HG02798 (cell line): ENCODE measurements around the gene CDH13.

ENCODE experiments used
- ATAC-seq: cut with Tn5 transposase; IDR thresholded peaks from one replicate; pipeline ENCODE4 v1.9.1; 2021; ENCODE audit warnings: mild to moderate bottlenecking; ENCODE audit not compliant: unreplicated experiment, poor library complexity

CDH13 gene

DNA sequence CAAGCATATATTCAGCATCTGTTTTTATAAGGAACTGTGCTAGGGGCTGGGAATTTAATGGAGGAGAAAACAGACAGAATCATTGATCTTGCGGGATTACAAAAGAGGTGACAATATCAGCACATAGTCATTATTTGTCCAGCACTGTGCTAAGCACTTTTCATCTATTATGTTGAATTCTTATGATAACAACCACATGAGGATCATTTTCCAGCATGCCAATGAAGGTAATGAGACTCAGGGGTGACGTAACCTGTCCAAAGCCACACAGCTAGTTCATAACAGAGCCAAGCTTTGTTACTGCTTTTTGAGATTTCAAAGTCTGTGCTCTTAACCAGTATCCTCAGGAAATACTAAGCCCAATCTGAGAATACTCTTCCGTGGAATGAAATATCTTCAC, 503.3 kb downstream of the CDH13 start:
- ATAC-seq: no peak

DNA sequence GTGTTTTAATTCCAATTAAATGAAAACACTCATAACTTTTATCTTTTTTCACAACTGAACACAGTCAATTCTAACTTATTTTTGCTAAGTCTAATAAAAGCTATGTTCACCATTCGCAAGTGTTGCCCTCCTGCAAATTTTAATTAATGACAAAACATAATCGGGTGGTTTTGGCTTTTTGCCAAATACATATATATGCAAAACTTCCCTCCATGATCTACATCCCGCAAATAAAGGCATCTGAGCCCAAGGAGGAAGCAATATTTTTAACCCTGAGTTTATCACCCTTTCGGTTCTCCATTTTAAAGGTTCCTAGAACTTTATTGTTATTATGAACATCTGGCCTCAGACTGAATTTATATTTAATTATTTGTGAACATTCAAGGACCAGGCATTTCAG, 507.9 kb downstream of the CDH13 start:
- no peak for ATAC-seq

DNA sequence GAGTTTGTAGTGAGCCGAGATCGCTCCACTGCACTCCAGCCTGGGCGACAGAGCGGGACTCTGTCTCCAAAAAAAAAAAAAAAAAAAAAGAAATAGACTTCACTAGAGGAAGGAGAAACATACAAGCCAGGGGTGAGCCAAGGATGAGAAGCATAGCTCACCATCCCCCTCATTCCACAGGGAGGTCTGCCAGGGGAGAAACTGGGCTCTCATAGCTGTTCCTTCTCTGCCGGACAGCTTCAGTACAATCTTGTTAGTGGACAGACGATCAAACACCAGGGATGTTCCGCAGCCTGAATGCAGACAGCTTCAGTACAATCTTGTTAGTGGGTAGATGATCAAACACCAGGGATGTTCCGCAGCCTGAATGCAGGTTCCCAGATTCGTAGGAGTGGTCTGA, 509.6 kb downstream of the CDH13 start:
- no peak for ATAC-seq

DNA sequence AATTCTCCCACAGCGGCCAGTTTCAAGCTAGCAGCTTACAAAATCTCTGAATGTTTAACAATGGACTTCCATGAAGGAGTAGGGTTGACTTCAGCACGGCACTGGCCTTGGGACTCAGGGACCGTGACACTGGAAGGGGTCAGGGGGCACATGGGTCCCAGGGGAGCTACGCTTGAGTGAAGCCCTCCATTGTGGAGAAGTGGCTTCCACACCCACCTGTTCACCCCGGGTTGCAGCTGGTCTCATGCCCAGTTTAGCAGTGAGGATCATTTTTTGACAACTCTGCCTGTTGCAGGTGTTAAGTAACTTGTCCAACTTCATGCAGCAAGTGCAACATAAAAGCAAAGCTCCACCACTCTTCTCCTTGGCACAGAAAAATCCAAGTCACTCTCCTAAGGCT, 510.2 kb downstream of the CDH13 start:
- ATAC-seq: no peak

DNA sequence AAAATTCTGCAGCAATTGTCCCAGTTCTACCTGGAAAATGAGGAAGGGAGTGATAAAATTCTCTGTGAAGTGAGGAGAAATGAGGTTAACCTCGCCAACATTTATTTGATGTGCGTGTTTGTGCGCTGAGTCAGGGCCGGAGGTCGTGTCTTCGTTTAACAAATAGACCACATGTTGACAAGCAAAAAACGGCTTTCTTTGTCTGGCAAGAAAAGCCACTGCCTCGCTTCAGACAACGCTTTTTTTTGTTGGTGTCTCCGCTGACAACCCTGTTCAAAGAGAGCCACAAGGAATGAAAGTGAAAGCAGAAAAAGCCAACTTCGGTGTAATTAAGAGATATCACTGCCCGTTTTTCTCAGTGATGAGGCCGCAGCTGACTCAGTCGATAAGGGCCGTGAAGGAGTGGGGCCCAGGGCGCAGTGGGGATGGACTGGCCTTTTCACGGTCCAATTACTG, 510.6 kb downstream of the CDH13 start:
- no peak for ATAC-seq

DNA sequence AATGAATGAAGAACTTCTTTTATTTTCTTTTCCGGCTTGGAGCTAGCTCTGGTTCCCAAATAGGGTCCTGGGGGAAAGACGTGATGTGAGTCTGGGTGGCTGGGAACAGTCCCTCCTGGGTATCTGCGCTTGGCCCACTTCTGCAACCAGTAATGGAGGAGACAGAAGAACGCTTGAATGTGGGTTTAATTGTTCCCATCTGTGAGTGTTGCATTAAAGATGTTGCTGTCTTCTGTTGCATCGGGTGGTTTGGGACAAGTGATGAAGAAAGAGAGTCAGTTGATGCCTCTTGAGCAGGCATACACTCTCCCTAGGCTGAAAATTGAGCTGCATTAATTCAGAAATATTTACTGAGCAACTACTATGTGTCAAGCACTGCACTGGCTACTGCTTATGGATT, 511.1 kb downstream of the CDH13 start:
- ATAC-seq: no peak

DNA sequence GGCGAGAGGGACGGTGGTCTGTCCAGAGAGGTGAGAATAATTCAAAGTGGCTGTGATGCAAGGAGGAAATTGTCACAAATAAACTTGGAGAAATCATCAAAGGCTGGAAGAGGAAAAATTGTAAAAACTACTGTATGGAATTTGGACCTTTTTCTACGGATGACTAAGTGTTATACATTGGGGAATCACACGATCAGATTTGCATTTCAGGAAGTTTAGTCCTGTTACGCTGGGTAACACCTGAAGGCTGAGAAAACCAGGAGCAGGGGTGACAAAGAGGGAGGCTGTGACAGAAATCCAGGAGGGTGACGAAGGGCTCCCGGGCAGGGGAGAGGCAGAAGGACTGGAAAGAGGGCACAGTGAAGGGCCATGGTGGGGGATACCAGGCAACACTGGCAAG, 511.7 kb downstream of the CDH13 start:
- no peak for ATAC-seq

DNA sequence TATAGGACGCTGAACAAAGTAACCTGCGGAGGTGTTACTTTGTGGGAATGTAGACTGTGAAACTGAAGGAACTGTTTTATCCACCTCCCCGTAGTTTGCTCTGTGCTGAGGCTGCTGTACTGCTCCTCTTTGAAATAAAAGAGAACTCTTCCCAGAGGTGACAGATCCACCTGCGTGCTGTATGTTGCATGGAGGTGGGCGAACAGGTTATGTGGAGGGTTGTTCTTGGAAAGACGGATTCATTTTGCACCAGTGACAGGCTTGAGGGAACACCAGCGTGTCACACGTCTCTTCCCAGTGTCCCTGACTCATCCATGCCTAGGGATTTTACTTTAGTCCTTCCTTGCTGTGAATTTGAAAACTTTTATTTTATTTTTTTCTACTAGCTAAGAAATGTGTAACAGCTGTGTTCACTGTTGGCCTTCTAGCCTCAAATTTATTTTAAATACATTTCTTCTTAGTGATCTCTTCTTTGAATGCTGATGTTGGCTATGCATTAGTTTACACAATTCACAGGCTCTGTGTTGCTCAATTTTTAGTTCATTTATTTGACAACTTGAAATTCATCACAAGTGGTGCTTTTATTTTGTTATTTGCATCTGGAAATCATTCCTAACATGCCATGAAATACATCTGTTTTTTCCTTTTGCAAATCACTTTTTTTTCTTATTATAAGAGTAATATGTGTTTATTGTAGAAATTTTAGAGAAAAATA, 512.4 kb downstream of the CDH13 start:
- ATAC-seq: no peak

DNA sequence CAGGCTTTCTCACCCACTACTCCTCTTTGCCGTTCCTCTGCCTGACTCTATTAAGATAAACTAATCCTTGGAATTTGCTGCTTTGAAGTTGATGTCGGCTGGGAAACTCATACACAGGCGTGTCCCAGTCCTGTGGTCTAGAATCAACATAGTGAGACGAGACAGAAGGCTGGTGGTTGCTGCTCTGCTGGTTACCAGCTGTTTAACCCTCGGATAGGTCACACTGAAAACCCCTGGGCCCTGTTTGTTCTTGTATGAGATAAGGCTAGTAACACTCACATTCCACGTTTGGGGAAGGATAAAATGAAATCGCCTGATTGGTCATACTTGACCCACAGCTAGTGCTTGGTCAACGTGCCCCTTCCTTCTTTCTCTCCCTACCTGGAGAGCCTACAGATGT, 517.0 kb downstream of the CDH13 start:
- ATAC-seq: no peak

DNA sequence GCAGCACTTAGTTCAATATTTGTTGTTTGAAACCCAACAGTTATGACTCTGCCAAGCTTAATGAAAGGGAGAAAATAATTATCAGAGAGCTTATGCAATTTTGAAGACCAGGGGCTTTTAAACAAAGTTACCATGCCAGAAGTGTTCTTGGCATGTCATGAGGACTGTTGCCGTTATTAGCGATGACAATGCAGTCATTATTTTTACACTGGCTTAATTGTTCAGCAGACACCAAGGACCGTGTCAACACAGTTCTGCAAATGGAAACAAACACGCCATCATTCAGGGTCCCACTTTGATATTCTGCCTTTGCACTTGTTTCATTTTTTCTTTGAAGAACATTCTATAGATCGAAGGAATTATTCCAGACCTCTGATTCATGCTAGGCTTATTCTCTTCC, 518.5 kb downstream of the CDH13 start:
- no peak for ATAC-seq

DNA sequence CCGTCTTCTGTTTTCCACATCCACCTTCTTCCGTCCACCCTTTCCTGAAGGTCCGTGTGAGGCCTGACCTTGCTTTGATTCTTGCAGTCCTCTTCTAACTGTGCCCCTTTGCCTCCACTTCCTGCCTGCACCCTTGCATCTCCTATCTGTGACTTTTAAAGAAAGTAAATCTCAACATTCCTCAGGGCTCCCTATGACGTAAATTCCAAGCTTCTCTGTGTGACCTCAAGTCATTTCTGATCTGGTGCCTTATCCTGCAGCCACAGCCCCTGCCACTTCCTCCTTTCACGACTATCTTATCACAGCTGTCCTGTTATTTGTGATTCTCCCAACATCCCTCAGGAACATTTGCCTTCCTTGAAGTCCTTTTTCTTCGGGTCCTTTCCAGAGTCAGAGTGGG, 520.5 kb downstream of the CDH13 start:
- no peak for ATAC-seq

DNA sequence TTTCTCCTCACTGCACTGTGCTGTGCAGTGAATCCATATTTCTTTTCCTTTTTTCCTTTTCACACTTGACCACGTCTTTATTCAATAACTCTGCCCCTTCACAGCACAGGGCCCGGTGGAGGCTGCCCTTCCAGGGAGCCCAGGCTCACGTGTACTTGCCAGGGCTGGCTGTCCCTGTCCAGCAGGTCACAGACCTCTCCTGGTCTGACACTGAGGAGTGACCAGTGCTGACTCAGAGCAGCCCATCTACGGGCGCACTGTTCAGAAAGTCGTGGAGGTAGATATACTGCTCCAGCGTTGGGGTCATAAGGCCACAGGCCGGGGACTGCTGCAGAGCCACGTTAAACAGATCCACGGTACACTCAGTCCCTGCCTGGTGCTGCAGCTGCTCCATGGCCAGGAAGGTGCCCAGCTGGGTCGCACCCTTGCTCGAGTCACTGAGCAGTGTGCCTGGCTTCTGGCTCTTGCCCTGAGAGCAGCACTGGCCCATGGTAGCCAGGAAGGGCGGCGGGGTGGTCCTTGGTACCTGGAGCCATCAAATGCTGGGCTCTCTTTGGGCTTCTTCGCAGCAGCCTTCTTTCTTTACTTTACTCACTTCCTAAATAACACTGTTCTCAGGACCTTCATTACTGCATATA, 531.7 kb downstream of the CDH13 start:
- no peak for ATAC-seq

DNA sequence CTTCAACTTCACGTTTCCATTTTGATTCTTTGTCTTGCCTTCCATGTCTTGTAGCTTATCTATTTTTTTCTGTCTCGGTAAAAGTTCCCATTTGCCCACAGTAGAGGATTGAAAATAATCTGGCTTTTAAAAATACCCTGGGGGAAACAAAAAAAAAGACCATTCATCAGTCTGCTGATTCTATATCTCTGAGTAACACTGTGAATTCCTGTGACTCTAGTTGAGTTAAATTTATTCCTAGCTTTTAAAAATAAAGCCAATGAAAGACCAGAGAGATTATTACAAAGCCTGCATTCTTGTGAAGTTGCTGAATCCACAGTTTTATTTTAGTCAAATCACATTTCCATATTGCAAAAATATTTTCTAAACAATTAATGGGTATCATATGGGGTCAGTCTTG, 532.3 kb downstream of the CDH13 start:
- no peak for ATAC-seq

DNA sequence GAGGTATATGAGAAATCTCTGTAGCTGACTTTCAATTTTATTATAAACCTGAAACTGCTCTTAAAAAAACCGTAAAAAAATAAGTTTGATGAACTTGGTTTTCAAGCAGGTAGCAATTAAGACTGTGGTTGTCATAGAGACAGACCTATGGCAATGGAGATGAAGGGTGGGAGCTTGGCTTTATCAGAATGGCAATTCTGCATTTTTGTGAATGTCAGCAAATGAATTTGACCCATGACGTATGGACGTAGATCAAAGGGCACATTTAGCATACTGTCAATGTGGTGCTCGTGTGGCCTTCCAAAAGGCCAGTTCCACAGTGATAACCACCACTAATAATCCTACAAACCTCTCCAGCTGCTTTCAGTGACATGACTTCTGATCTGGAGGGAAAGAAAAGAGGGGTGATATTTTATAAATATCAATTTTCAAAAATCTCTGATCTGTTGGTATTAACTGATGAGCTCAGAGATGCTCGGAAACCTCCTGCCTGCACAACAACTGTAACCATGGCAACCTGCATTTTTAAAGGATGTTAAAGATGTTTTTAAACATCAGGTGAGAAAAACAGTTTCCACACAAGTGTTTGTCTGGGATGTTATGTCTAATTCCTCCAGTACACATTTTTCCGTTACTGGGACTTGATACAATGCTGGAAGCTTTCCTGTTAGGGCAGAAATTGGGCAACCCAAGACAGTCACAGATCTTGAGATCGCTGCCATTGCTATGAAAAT, 533.7 kb downstream of the CDH13 start:
- ATAC-seq: no peak

DNA sequence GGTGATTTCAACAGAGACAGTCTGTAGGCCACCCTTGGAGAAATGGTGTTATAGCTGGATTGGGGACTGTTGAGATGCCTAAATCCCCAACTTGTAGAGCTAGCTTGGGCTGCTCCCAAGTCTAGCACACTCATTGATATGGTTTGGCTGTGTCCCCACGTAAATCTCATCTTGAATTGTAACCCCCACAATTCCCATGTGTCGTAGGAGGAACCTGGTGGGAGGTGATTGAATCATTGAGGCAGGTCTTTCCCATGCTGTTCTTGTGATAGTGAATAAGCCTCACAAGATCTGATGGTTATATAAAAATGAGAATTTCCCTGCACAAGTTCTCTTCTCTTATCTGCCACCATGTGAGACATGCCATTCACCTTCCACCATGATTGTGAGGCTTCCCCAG, 536.0 kb downstream of the CDH13 start:
- no peak for ATAC-seq

DNA sequence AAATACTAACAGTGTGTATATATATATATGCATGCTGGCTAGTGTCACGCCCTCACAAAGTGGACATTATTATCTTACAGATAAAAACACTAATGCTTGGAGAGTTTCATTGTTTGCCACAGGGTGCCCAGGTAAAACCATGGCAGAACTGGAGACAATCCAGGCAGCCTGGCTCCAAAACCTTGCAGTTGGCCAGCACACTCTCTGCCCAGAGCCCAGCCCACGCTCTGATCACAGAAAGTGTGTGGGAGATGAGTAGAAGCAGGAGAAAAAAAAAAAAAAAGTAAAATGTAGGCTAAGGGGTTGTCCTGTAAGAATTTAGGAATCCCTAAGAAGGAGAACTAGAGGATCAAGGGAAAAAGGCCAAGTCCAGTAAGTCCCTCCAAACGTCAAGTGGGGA, 538.0 kb downstream of the CDH13 start:
- no peak for ATAC-seq

DNA sequence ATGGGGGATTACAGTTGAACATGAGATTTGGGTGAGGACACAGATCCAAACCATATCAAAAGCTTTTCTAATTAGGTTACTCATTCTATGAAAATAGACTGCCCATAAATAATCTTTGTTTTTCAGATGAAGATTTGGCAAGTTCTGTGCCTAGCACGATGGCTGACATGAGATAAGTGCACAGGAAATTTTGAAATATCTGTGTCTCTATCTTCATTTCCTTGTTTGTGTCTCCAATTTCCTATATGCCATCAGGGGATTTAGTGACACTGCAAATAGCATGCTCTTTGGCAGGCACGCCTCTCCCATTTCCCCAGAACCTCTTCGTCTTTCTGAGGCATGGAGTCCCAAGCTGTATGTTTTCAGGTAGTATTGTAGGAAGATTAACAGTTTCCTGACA, 544.6 kb downstream of the CDH13 start:
- ATAC-seq: no peak

DNA sequence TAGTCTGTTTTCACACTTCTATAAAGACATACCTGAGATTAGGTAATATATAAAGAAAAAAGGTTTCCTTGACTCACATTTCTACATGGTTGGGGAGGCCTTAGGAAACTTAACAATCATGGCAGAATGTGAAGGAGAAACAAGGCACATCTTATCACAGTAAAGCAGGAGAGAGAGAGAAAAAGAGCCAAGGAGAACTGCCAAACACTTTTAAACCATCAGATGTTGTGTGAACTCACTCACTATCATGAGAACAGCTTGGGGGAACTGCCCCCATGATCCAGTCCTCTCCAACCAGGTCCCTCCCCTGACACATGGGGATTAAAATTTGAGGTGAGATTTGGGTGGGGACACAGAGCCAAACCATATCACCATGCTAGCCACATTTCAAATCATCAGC, 547.9 kb downstream of the CDH13 start:
- no peak for ATAC-seq

DNA sequence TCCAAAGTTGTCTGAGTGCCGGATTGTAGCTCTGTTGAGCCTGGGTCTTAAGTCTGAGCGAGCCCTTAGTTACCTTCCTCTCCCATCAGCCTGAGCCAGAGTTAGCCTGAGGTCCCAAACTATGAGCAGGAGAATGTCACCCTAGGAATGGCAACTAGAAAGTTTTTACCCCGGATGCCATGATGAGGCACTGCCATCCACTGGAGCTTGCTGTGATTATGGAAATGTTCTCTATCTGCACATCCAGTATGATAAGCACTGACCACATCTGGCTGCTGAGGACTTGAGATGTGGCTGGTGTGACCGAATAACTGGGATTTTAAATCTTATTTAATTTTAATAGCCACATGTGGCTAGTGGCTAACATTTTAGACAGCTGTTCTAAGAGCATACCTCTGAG, 550.0 kb downstream of the CDH13 start:
- no peak for ATAC-seq

DNA sequence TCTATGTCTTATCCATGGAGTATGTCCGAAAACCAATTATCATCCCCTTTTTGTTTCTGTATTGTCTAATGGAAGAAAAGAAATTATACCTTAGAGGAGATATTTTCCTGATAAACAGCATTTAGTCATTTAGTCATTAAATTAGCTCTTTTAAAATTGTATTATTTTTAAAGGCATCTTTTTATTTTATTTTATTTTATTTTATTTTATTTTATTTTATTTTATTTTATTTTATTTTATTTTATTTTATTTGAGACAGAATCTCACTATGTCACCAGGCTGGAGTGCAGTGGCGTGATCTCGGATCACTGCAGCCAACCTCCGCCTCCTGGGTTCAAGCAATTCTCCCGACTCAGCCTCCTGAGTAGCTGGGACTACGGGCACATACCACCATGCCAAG, 559.1 kb downstream of the CDH13 start:
- no peak for ATAC-seq

DNA sequence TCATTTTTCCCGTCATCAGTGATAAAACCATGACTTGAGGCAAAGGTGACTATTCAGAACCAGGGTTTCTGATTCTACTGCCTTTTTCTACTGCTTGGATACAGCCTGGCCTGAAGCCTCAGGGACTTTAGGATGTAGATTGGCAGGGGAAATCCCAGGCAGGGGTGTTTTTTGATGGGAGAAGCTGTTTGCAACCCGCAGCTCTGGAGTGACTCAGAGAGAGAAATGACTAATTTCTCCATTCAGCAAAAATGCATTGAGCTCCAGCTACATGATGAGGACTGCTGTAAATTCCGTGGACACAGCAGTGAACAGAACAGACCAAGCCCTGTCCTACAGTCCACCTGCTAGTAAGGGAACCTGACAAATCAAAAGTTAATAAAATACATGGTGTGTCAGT, 560.6 kb downstream of the CDH13 start:
- ATAC-seq: peak; percentile 49

DNA sequence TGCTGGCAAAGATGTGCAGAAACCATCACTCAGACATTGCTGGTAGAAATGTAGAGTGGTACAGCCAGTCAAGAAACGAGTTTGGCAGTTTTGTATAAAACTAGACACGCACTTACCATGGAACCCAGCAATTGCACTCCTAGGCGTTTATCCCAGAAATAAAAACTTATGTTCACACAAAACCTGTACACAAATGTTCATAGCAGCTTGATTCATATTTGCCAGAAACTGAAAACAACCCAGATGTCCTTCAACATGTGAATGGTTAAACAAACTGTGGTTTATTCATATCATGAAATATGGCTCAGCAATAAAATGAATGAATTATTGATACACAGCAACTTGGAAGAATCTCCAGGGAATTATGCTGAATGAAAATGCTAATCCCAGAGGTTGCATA, 570.0 kb downstream of the CDH13 start:
- no peak for ATAC-seq
